GM23338 (cell line): ENCODE measurements around the gene CCS. TPM values are rescaled to one million over a fixed set of nuclear protein-coding genes. Genes with fewer than 3 reads are reported as not detected.

Experiments used
- ATAC-seq: fragments of 200-7000 bp; cut with Tn5 transposase; 3 replicates; pipeline ENCODE4 v1.9.1; 2020
- DNase-seq: peaks from one replicate; pipeline ENCODE4 v3.0.0-alpha.2; 2015; ENCODE audit warnings: low spot score
- H2AFZ ChIP-seq: fragments of 200-600 bp; sonication (generic); 2 replicates; pipeline ENCODE4 v1.8.0; 2016; ENCODE audit warnings: antibody characterized with exemption, mild to moderate bottlenecking, moderate library complexity
- H3F3A ChIP-seq: fragments of 200-600 bp; sonication (generic); replicated peaks from 2 replicates; pipeline ENCODE4 v1.8.0; 2017; ENCODE audit warnings: antibody characterized with exemption, mixed run types, low read depth
- H3K27ac ChIP-seq: fragments of 200-600 bp; sonication (generic); 2 replicates; pipeline ENCODE4 v1.6.1; 2016; ENCODE audit warnings: low read depth
- H3K27me3 ChIP-seq: fragments of 200-600 bp; sonication (generic); 2 replicates; pipeline ENCODE4 v1.8.0; 2016; ENCODE audit warnings: mild to moderate bottlenecking, mixed run types, moderate library complexity; ENCODE audit not compliant: insufficient read depth
- H3K36me3 ChIP-seq: fragments of 200-600 bp; sonication (generic); 2 replicates; pipeline ENCODE4 v1.8.0; 2016; ENCODE audit warnings: mild to moderate bottlenecking; ENCODE audit not compliant: insufficient read depth
- H3K4me1 ChIP-seq: fragments of 200-600 bp; sonication (generic); 2 replicates; pipeline ENCODE4 v1.8.0; 2016; ENCODE audit warnings: mild to moderate bottlenecking, moderate library complexity; ENCODE audit not compliant: insufficient read depth
- H3K4me2 ChIP-seq: fragments of 200-600 bp; sonication (generic); 2 replicates; pipeline ENCODE4 v1.7.1; 2017; ENCODE audit warnings: mixed run types
- H3K4me3 ChIP-seq: fragments of 200-600 bp; sonication (generic); 2 replicates; pipeline ENCODE4 v1.6.1; 2016; ENCODE audit warnings: mixed run types
- H3K79me2 ChIP-seq: fragments of 200-600 bp; sonication (generic); replicated peaks from 2 replicates; pipeline ENCODE4 v1.8.0; 2017; ENCODE audit warnings: mild to moderate bottlenecking; ENCODE audit not compliant: insufficient read depth
- H3K9me2 ChIP-seq: fragments of 200-600 bp; sonication (generic); 2 replicates; pipeline ENCODE4 v1.8.0; 2017; ENCODE audit not compliant: insufficient read depth
- H4K20me1 ChIP-seq: fragments of 200-600 bp; sonication (generic); replicated peaks from 2 replicates; pipeline ENCODE4 v1.8.0; 2017; ENCODE audit warnings: mild to moderate bottlenecking; ENCODE audit not compliant: insufficient read depth
- H3K27ac Mint-ChIP-seq: 2 replicates; pipeline ENCODE4 v1.8.0; 2020; ENCODE audit warnings: inconsistent platforms, mild to moderate bottlenecking, moderate library complexity, mixed read lengths
- H3K27me3 Mint-ChIP-seq: 3 replicates; pipeline ENCODE4 v1.8.0; 2022; ENCODE audit warnings: low read depth, mild to moderate bottlenecking, moderate library complexity, mixed read lengths, inconsistent platforms; ENCODE audit not compliant: insufficient read depth, poor library complexity
- H3K36me3 Mint-ChIP-seq: 3 replicates; pipeline ENCODE4 v1.8.0; 2021; ENCODE audit warnings: low read depth, mild to moderate bottlenecking, inconsistent platforms, moderate library complexity, mixed read lengths
- H3K4me1 Mint-ChIP-seq: 3 replicates; pipeline ENCODE4 v1.8.0; 2020; ENCODE audit warnings: mild to moderate bottlenecking, inconsistent platforms, mixed read lengths
- H3K4me3 Mint-ChIP-seq: 3 replicates; pipeline ENCODE4 v1.8.0; 2021; ENCODE audit warnings: moderate library complexity, mild to moderate bottlenecking, inconsistent platforms, mixed read lengths
- H3K9me3 Mint-ChIP-seq: 3 replicates; pipeline ENCODE4 v1.8.0; 2020; ENCODE audit warnings: moderate library complexity, mild to moderate bottlenecking, inconsistent platforms, mixed read lengths
- CREB1 ChIP-seq: fragments of 250-450 bp; sonication (Bioruptor Pico); IDR thresholded peaks from 2 replicates; pipeline ENCODE4 v1.5.0; 2020; ENCODE audit warnings: low read depth, mild to moderate bottlenecking, moderate library complexity
- CTCF ChIP-seq, 2 experiments: fragments of 200-600 bp in 1 of 2; sonication (generic) in 1 of 2; conservative IDR thresholded peaks; 2 replicates each; pipeline versions ENCODE4 v1.5.1 to v1.6.1; 2016 to 2017; ENCODE audit warnings: antibody characterized with exemption in 2 of 2, low read depth in 2 of 2, mild to moderate bottlenecking in 2 of 2, moderate library complexity in 1 of 2
- EZH2 ChIP-seq: fragments of 200-600 bp; sonication (generic); IDR thresholded peaks from one replicate; pipeline ENCODE4 v1.8.0; 2017; ENCODE audit warnings: antibody characterized with exemption, mild to moderate bottlenecking, low read depth; ENCODE audit not compliant: unreplicated experiment
- EZH2phosphoT487 ChIP-seq: fragments of 200-600 bp; sonication (generic); IDR thresholded peaks from one replicate; pipeline ENCODE4 v1.8.1; 2018; ENCODE audit warnings: antibody characterized with exemption; ENCODE audit not compliant: unreplicated experiment
- JUNB ChIP-seq: IDR thresholded peaks from one replicate; pipeline ENCODE4 v1.6.1; 2016; ENCODE audit warnings: antibody characterized with exemption; ENCODE audit not compliant: unreplicated experiment
- NANOG ChIP-seq: IDR thresholded peaks from 2 replicates; pipeline ENCODE4 v1.6.1; 2016; ENCODE audit warnings: antibody characterized with exemption, borderline replicate concordance
- POLR2AphosphoS5 ChIP-seq: IDR thresholded peaks from 2 replicates; pipeline ENCODE4 v1.6.1; 2016; ENCODE audit warnings: antibody characterized with exemption, low read depth
- REST ChIP-seq: IDR thresholded peaks from one replicate; pipeline ENCODE4 v1.6.1; 2018; ENCODE audit warnings: antibody characterized with exemption; ENCODE audit not compliant: unreplicated experiment
- ZNF114 ChIP-seq: fragments of 250-450 bp; sonication (Bioruptor Pico); IDR thresholded peaks from 2 replicates; pipeline ENCODE4 v1.5.0; 2020; ENCODE audit warnings: mild to moderate bottlenecking, moderate library complexity
- ZNF331 ChIP-seq: fragments of 250-450 bp; sonication (Bioruptor Pico); IDR thresholded peaks from 2 replicates; pipeline ENCODE4 v1.5.0; 2020; ENCODE audit warnings: low read depth, mild to moderate bottlenecking, moderate library complexity
- polyA plus RNA-seq: library from polyadenylated mRNA; unstranded; fragments of >200 nt; fragmentation: Nextera tagmentation; extraction: Ambion mirVana; gene quantifications from 2 replicates; pipeline ENCODE4 v1.2.1, GENCODE V29; 2016
- total RNA-seq: library from RNA; depleted of rRNA; stranded (reverse); fragments of >200 nt; shearing (Covaris generic); gene quantifications from 2 replicates; pipeline ENCODE4 v1.2.3, GENCODE V29; 2014
- TF ChIP-seq, protein P1 (sequence below): IDR thresholded peaks from 2 replicates; pipeline ENCODE4 v1.6.1; 2016; ENCODE audit warnings: antibody characterized with exemption

The CCS gene
- total and polyA plus RNA-seq, 2 experiments from 2014 or later = 36.1 to 60.7 TPM

- no peak for TF ChIP-seq REST
- TF ChIP-seq CTCF (conservative IDR thresholded peaks at IDR 0.05; ENCODE audit: low read depth in 2 of 2) = no peak
- TF ChIP-seq EZH2 = no peak
- no peak for TF ChIP-seq EZH2phosphoT487
- no peak for TF ChIP-seq NANOG
- no peak for TF ChIP-seq CREB1
- TF ChIP-seq, protein P1, sequence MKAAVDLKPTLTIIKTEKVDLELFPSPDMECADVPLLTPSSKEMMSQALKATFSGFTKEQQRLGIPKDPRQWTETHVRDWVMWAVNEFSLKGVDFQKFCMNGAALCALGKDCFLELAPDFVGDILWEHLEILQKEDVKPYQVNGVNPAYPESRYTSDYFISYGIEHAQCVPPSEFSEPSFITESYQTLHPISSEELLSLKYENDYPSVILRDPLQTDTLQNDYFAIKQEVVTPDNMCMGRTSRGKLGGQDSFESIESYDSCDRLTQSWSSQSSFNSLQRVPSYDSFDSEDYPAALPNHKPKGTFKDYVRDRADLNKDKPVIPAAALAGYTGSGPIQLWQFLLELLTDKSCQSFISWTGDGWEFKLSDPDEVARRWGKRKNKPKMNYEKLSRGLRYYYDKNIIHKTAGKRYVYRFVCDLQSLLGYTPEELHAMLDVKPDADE = no peak
Measured at GRCh38 chr11:66628061-66628603, 35.1 kb downstream of the CCS start (continued).

GRCh38 chr11:66629356-66629755 lies 36.4 kb downstream of the CCS start:
- Mint-ChIP-seq H3K4me3 (no peak overlapping the region), H3K9me3 (no peaks in the 10 kb centered on the region)
- no peak for TF ChIP-seq CTCF (conservative IDR thresholded peaks at IDR 0.05; ENCODE audit: low read depth in 2 of 2)
- TF ChIP-seq, protein P1 = no peak
- no peak for TF ChIP-seq POLR2AphosphoS5
- no peak for TF ChIP-seq REST
- TF ChIP-seq JUNB = no peak
- no peak for TF ChIP-seq ZNF331 (CRISPR knock-in tag)
- TF ChIP-seq ZNF114 (CRISPR knock-in tag) = no peak
- TF ChIP-seq EZH2phosphoT487 = no peak

More at GRCh38 chr11:66629356-66629755, 36.4 kb downstream of the CCS start:
- H3K36me3 Mint-ChIP-seq = peaks cover 86% of the 10 kb centered on the region
- Histone ChIP-seq H3K4me3 (no peak overlapping the region), H3K27ac (no peak overlapping the region), H3K4me1 (no peaks in the 10 kb centered on the region), H3K79me2 (peaks cover 100% of the 10 kb centered on the region), H4K20me1 (peaks cover 76% of the 10 kb centered on the region), H3F3A (peaks cover 33% of the 10 kb centered on the region), H3K9me2 (no peaks in the 10 kb centered on the region), H3K27me3 (no peaks in the 10 kb centered on the region), H3K36me3 (peaks cover 56% of the 10 kb centered on the region), H2AFZ (no peak overlapping the region), H3K4me2 (no peak overlapping the region)
- peaks cover 9% of the 10 kb centered on the region for H3K27me3 Mint-ChIP-seq
- ATAC-seq = no peak
- DNase-seq = no peak
- no peak overlapping the region for H3K27ac Mint-ChIP-seq
- H3K4me1 Mint-ChIP-seq = no peaks in the 10 kb centered on the region
